ENCODE results near the gene PADI4.

The PADI4 gene

GRCh38 chr1:17282836-17283235, 25.2 kb upstream of the PADI4 start:
- no peak for DNase-seq

GRCh38 chr1:17286646-17287045, 21.4 kb upstream of the PADI4 start:
- DNase-seq, result no peak

- peak; percentile 66 for DNase-seq
Observed at GRCh38 chr1:17287130-17287776, 20.7 kb upstream of the PADI4 start.

GRCh38 chr1:17289721-17290120, 18.3 kb upstream of the PADI4 start:
- DNase-seq, result no peak

- DNase-seq, result no peak
Observed at GRCh38 chr1:17290553-17290952, 17.4 kb upstream of the PADI4 start.

GRCh38 chr1:17292299-17293160, 15.5 kb upstream of the PADI4 start:
- DNase-seq, result no peak

- DNase-seq, result no peak
Observed at GRCh38 chr1:17293681-17294425, 14.1 kb upstream of the PADI4 start.

- no peak for DNase-seq
Observed at GRCh38 chr1:17295292-17295691, 12.7 kb upstream of the PADI4 start.

- no peak for DNase-seq
Observed at GRCh38 chr1:17296086-17296485, 11.9 kb upstream of the PADI4 start.

- DNase-seq, result no peak
Observed at GRCh38 chr1:17297991-17298390, 10.0 kb upstream of the PADI4 start.

GRCh38 chr1:17301767-17302166, 6.2 kb upstream of the PADI4 start:
- DNase-seq, result no peak

GRCh38 chr1:17304151-17304825, 3.7 kb upstream of the PADI4 start:
- DNase-seq, result peak; percentile 37

GRCh38 chr1:17304826-17305175, 3.2 kb upstream of the PADI4 start:
- no peak for DNase-seq

GRCh38 chr1:17305576-17306095, 2.4 kb upstream of the PADI4 start:
- DNase-seq, result no peak

GRCh38 chr1:17306407-17306806, 1.6 kb upstream of the PADI4 start:
- DNase-seq, result no peak

GRCh38 chr1:17306921-17307320, 1.1 kb upstream of the PADI4 start:
- DNase-seq, result no peak

- no peak for DNase-seq
Observed at GRCh38 chr1:17307329-17307728, 668 bp upstream of the PADI4 start.

GRCh38 chr1:17308593-17308992, 596 bp downstream of the PADI4 start:
- peak; percentile 39 for DNase-seq

- DNase-seq, result no peak
Observed at GRCh38 chr1:17309426-17310067, 1.6 kb downstream of the PADI4 start.

GRCh38 chr1:17310068-17310640, 2.2 kb downstream of the PADI4 start:
- DNase-seq, result no peak

- no peak for DNase-seq
Observed at GRCh38 chr1:17313530-17314309, 5.7 kb downstream of the PADI4 start.

All from MV-4-11 (cell line).